Tibial artery (tissue), 4 donors: ENCODE measurements around the gene ZBTB20.

Experiments
- DNase-seq, 2 donors: peaks; one replicate each; pipeline ENCODE4 v3.0.0-alpha.2; 2019
- H3K27ac ChIP-seq, 2 donors: fragments of 200-600 bp; sonication (generic) in 1 of 2; 1 replicate in 1 of 2; 2 replicates in 1 of 2; pipeline ENCODE4 v1.5.1; 2018 to 2019; ENCODE audit warnings: mild to moderate bottlenecking in 1 of 2
- H3K27me3 ChIP-seq, 2 donors: fragments of 200-600 bp; sonication (generic) in 1 of 2; one replicate each; pipeline versions ENCODE4 v1.5.1 to v1.6.0; 2016 to 2019
- H3K36me3 ChIP-seq, 3 donors: fragments of 200-600 bp; sonication (generic) in 2 of 3; one replicate each; pipeline ENCODE4 v1.5.1; 2016 to 2019; ENCODE audit warnings: mild to moderate bottlenecking in 2 of 3
- H3K4me1 ChIP-seq, 4 donors: fragments of 200-600 bp; sonication (generic) in 2 of 4; 1 replicate in 3 of 4; 2 replicates in 1 of 4; pipeline ENCODE4 v1.5.1; 2016 to 2019
- H3K4me3 ChIP-seq, 2 donors: fragments of 200-600 bp; sonication (generic) in 1 of 2; 1 replicate in 1 of 2; 2 replicates in 1 of 2; pipeline ENCODE4 v1.5.1; 2018 to 2019; ENCODE audit warnings: mild to moderate bottlenecking in 2 of 2
- H3K9me3 ChIP-seq, 3 donors: fragments of 200-600 bp; sonication (generic) in 1 of 3; one replicate each; pipeline ENCODE4 v1.5.1; 2016 to 2019
- intact Hi-C: fragments of 100-400 bp; cut with DNase I; formaldehyde crosslinking; loops from one replicate; pipeline ENCODE4 v1.15.0; 2023; ENCODE audit warnings: low total_unique reads
- TF ChIP-seq, protein P1 (sequence below), 2 experiments: fragments of 200-600 bp in 1 of 2; fragments of 450-650 bp in 1 of 2; IDR thresholded peaks; one replicate each; pipeline ENCODE4 v1.5.1; 2017 to 2019; ENCODE audit warnings: antibody characterized with exemption in 2 of 2, mild to moderate bottlenecking in 1 of 2, moderate library complexity in 1 of 2

Gene ZBTB20

DNA sequence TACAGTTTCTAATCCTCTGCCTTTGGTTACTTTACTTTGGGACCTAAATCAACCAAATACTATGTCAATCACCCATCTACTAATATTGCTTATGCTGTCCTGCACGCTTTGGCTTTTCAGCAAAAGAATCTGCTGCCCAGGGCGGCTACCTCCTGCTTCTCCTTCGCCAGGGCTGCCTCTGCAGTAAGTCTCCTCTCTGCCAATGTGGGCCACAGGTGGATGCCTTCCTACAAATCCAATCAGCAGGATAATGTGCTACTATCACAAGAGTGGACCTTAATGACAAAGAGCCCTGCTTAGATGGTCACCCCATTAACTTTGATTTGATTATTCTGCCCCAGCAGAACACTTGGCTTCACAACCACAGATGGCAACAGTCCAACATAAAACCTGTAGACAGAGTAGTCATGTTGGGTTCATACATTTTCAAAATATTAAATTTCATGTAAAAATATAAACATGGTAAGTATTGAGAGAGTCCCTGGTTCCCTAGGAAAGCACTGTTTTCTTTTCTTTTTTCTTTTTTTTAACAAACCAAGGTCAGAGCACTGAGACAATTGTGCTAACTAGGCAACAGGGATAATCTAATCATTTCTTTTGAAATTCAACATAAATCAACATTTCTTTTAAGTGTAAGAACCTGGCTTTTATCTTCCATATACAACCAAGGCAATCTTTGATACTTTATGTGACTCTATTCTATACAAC lies 298.3 kb downstream of the ZBTB20 start:
- Histone ChIP-seq H3K9me3 (no peaks in the 10 kb centered on the region), H3K27me3 (no peaks in the 10 kb centered on the region), H3K4me1 (peaks cover 0 to 34% (median 16%) of the 10 kb centered on the region in 4 donors), H3K27ac (peak overlapping the region in 1 of 2 donors; percentile 30), H3K4me3 (no peak overlapping the region), H3K36me3 (no peaks in the 10 kb centered on the region)
- DNase-seq: no peak
- intact Hi-C loops: no loop called here
- TF ChIP-seq, protein P1, sequence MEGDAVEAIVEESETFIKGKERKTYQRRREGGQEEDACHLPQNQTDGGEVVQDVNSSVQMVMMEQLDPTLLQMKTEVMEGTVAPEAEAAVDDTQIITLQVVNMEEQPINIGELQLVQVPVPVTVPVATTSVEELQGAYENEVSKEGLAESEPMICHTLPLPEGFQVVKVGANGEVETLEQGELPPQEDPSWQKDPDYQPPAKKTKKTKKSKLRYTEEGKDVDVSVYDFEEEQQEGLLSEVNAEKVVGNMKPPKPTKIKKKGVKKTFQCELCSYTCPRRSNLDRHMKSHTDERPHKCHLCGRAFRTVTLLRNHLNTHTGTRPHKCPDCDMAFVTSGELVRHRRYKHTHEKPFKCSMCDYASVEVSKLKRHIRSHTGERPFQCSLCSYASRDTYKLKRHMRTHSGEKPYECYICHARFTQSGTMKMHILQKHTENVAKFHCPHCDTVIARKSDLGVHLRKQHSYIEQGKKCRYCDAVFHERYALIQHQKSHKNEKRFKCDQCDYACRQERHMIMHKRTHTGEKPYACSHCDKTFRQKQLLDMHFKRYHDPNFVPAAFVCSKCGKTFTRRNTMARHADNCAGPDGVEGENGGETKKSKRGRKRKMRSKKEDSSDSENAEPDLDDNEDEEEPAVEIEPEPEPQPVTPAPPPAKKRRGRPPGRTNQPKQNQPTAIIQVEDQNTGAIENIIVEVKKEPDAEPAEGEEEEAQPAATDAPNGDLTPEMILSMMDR (IDR thresholded peaks at IDR 0.05): no peak

DNA sequence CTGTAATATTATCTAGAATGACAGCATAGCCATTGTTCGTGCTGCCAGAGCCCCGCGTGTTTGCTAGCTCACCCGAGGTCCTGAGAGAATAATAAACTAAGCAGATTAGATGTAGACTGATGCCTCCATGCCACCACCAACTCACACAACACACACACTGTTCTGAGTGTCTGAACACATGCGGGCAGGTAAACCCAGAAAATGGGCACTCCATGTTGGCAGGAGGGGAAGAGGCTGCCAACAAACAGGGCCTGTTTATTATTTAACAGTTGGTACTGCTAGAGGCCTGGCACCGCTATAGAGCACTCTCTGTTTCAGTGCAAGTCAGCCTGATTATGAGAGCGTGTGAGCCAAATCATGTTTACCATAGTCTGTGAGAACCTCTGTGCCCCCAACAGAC lies 299.0 kb downstream of the ZBTB20 start:
- Histone ChIP-seq H3K36me3 (no peaks in the 10 kb centered on the region), H3K4me3 (no peak overlapping the region), H3K27ac (peak overlapping the region in 1 of 2 donors; percentile 30), H3K9me3 (no peaks in the 10 kb centered on the region), H3K4me1 (peaks cover 0 to 34% (median 16%) of the 10 kb centered on the region in 4 donors), H3K27me3 (no peaks in the 10 kb centered on the region)
- intact Hi-C loops: no loop called here
- DNase-seq: no peak
- TF ChIP-seq, protein P1 (IDR thresholded peaks at IDR 0.05): no peak

DNA sequence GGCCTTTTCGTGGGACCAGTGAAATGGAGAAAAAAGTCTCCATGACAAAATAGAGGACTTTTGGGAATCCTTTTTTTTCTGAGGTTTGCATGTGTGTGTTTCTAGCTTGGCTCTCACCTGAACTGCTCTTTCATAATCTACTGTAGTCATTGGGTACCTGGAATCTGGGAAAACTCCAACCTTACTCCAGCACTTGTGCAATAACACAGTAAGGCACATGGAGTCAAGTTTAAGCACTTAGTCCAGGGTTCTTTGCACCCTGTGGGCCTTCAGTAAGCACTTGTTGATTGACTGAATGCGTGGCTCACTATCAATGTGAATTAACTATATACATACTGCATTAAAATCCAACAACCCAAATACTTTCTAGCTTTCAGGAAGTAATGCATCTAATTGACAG lies 299.5 kb downstream of the ZBTB20 start:
- no peaks in the 10 kb centered on the region for H3K27me3 ChIP-seq
- no peaks in the 10 kb centered on the region for H3K36me3 ChIP-seq
- no peak for DNase-seq
- H3K4me1 ChIP-seq: peaks cover 0 to 34% (median 16%) of the 10 kb centered on the region in 4 donors
- peak overlapping the region; percentile 41 to 57 for H3K27ac ChIP-seq
- H3K4me3 ChIP-seq: no peak overlapping the region
- TF ChIP-seq, protein P1 (IDR thresholded peaks at IDR 0.05): no peak
- H3K9me3 ChIP-seq: no peaks in the 10 kb centered on the region
- intact Hi-C loops: no loop called here

DNA sequence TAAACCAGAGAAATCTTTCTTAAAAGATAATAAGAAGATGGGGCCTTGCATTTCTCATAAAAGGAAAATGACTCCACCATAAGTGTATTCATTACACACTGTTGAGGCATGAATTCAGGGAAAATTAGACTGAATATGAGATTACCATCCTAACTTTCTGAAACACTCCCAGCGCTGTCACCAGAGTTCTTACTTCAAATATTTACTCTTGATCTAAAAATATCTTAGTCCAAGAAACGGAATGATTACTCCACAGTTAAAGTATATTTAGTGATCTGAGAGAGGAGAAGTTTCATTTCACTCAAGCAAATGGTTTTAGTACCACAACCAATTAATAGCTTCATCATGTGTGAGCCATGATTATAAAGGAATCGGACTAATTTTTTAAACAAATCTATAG lies 300.3 kb downstream of the ZBTB20 start:
- no peak for DNase-seq
- peak overlapping the region; percentile 41 to 57 for H3K27ac ChIP-seq
- H3K4me3 ChIP-seq: no peak overlapping the region

DNA sequence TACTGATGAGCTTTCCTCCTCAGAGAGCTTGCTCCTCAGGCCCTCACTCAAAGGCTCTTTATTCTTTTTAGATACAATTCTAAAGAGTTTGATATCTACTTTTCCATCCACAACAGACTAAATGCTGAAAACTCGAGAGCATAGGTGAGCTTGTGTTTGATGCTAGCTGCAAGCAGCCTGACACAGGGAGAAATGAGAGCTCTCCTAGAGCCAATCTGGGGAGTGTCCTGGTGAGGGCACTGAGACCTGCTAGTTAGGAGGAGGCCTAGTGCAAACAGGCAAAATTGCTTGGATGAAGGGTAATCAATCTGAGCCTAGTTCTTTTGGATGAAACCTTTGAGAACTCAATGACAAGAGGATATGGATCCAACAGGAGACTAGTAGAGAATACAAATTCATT lies 300.8 kb downstream of the ZBTB20 start:
- Histone ChIP-seq H3K36me3 (no peaks in the 10 kb centered on the region), H3K4me1 (peaks cover 0 to 34% (median 16%) of the 10 kb centered on the region in 4 donors), H3K27ac (peak overlapping the region; percentile 41 to 57), H3K4me3 (no peak overlapping the region), H3K27me3 (no peaks in the 10 kb centered on the region), H3K9me3 (no peaks in the 10 kb centered on the region)
- TF ChIP-seq, protein P1 (IDR thresholded peaks at IDR 0.05): no peak
- DNase-seq: no peak
- intact Hi-C loops: no loop called here

More for the DNA sequence above, 300.3 kb downstream of the ZBTB20 start:
- intact Hi-C loops: no loop called here
- Histone ChIP-seq H3K4me1 (peaks cover 0 to 34% (median 16%) of the 10 kb centered on the region in 4 donors), H3K36me3 (no peaks in the 10 kb centered on the region), H3K27me3 (no peaks in the 10 kb centered on the region), H3K9me3 (no peaks in the 10 kb centered on the region)
- TF ChIP-seq, protein P1 (IDR thresholded peaks at IDR 0.05): no peak
